Activated CD4-positive, alpha-beta T cell treated with anti-CD3 and anti-CD28 coated beads for 36 hours (primary cell): ENCODE results near the gene SURF6. TPM values are rescaled to one million over a fixed set of nuclear protein-coding genes. Genes with fewer than 3 reads are reported as not detected.
"Not testable (repeated sequence)": the region's sequence is repeated elsewhere in the genome, so short reads cannot be mapped to it uniquely, and the experiment has no call there.

ENCODE experiments used
- ATAC-seq: fragments of 200-7000 bp; cut with Tn5 transposase; one replicate; pipeline ENCODE4 v1.10.0; 2021; ENCODE audit warnings: mild to moderate bottlenecking, moderate library complexity
- CTCF ChIA-PET: fragments of 350-600 bp; sonication (Branson Sonifier 250); formaldehyde crosslinking; loops from one replicate; lab custom pipeline; 2021; ENCODE audit warnings: antibody characterized with exemption; lab: Charles Lee
- POLR2A ChIA-PET: fragments of 350-600 bp; sonication (Branson Sonifier 250); formaldehyde crosslinking; loops from one replicate; lab custom pipeline; 2021; ENCODE audit warnings: antibody characterized with exemption, inconsistent platforms; lab: Charles Lee
- DNase-seq: peaks from one replicate; pipeline ENCODE4 v3.0.0-alpha.2; 2020
- H3K27ac Mint-ChIP-seq: one replicate; pipeline ENCODE4 v1.8.0; 2021; ENCODE audit warnings: mixed read lengths
- H3K27me3 Mint-ChIP-seq: one replicate; pipeline ENCODE4 v1.8.0; 2021; ENCODE audit warnings: mixed read lengths
- H3K36me3 Mint-ChIP-seq: one replicate; pipeline ENCODE4 v1.8.0; 2021; ENCODE audit warnings: low read depth, mixed read lengths
- H3K4me1 Mint-ChIP-seq: one replicate; pipeline ENCODE4 v1.8.0; 2021; ENCODE audit warnings: mixed read lengths
- H3K4me3 Mint-ChIP-seq: one replicate; pipeline ENCODE4 v1.8.0; 2021; ENCODE audit warnings: mild to moderate bottlenecking, moderate library complexity, mixed read lengths
- H3K9me3 Mint-ChIP-seq: one replicate; pipeline ENCODE4 v1.8.0; 2021; ENCODE audit warnings: low read depth, mixed read lengths
- intact Hi-C, 2 experiments: fragments of 100-400 bp; cut with DNase I in 1 of 2; cut with micrococcal nuclease in 1 of 2; formaldehyde crosslinking; loops; one replicate each; pipeline versions ENCODE4 v1.14.2 to v1.15.1; 2022 to 2024; cut with DNase I, micrococcal nuclease
- total RNA-seq, 2 experiments: library from RNA; stranded (reverse); gene quantifications; one replicate each; pipeline ENCODE4 v1.2.3, GENCODE V29; 2021

Gene SURF6
- total RNA-seq, 2 experiments from 2014 or later: 22.4 to 24.3 TPM

GRCh38 chr9:133290751-133291302, 45.2 kb downstream of the SURF6 start:
- DNase-seq: no peak
- peaks cover 17% of the 10 kb centered on the region for H3K9me3 Mint-ChIP-seq
- no peak for ATAC-seq
- CTCF ChIA-PET: interaction anchor here (0.5 to 1.6 kb wide), 2 partner anchors 15 to 103 kb away, joined by 3 to 8 read pairs; no protein-coding TSS in a partner anchor
- H3K36me3 Mint-ChIP-seq: no peaks in the 10 kb centered on the region
- intact Hi-C loops: loop anchor here in 1 of 2 experiments (5.0 kb wide), 1 partner anchor 41 kb away; no protein-coding TSS in a partner anchor
- POLR2A ChIA-PET: no interaction called here
- H3K27me3 Mint-ChIP-seq: peaks cover 15% of the 10 kb centered on the region
- H3K4me3 Mint-ChIP-seq: no peak overlapping the region
- H3K4me1 Mint-ChIP-seq: no peaks in the 10 kb centered on the region
- H3K27ac Mint-ChIP-seq: no peak overlapping the region

GRCh38 chr9:133286523-133286922, 49.5 kb downstream of the SURF6 start:
- H3K4me3 Mint-ChIP-seq: no peak overlapping the region
- H3K4me1 Mint-ChIP-seq: no peaks in the 10 kb centered on the region
- H3K27me3 Mint-ChIP-seq: no peaks in the 10 kb centered on the region
- intact Hi-C loops: no loop called here
- CTCF ChIA-PET: interaction anchor here (1.0 kb wide), 1 partner anchor 48 kb away, joined by 3 read pairs; no protein-coding TSS in a partner anchor
- no peak overlapping the region for H3K27ac Mint-ChIP-seq
- DNase-seq: no peak
- no peaks in the 10 kb centered on the region for H3K36me3 Mint-ChIP-seq
- ATAC-seq: no peak
- H3K9me3 Mint-ChIP-seq: peaks cover 12% of the 10 kb centered on the region
- POLR2A ChIA-PET: no interaction called here

- Mint-ChIP-seq H3K27me3 (no peaks in the 10 kb centered on the region), H3K9me3 (peaks cover 5% of the 10 kb centered on the region), H3K4me3 (no peak overlapping the region), H3K27ac (no peak overlapping the region), H3K36me3 (no peaks in the 10 kb centered on the region), H3K4me1 (no peaks in the 10 kb centered on the region)
- POLR2A ChIA-PET: no interaction called here
- intact Hi-C loops: no loop called here
- no peak for DNase-seq
- ATAC-seq: no peak
- CTCF ChIA-PET: interaction anchor here (0.6 kb wide), 1 partner anchor 547 kb away, joined by 4 read pairs; no protein-coding TSS in a partner anchor
These were observed 50.7 kb downstream of the SURF6 start for GRCh38 chr9:133285252-133285775.

- ATAC-seq (no peak), DNase-seq (no peak)
- Mint-ChIP-seq H3K36me3 (no peaks in the 10 kb centered on the region), H3K4me1 (no peaks in the 10 kb centered on the region), H3K27me3 (peaks cover 3% of the 10 kb centered on the region), H3K4me3 (no peak overlapping the region), H3K9me3 (peaks cover 2% of the 10 kb centered on the region), H3K27ac (no peak overlapping the region)
- CTCF ChIA-PET: no interaction called here
- intact Hi-C loops: no loop called here
- POLR2A ChIA-PET: no interaction called here
These were observed 51.6 kb downstream of the SURF6 start for GRCh38 chr9:133284362-133284761.

GRCh38 chr9:133283255-133284032, 52.5 kb downstream of the SURF6 start:
- H3K27me3 Mint-ChIP-seq, H3K4me1 Mint-ChIP-seq, H3K36me3 Mint-ChIP-seq, ATAC-seq, DNase-seq, H3K4me3 Mint-ChIP-seq, CTCF ChIA-PET, POLR2A ChIA-PET, H3K9me3 Mint-ChIP-seq, intact Hi-C loops, H3K27ac Mint-ChIP-seq: not testable (repeated sequence)

GRCh38 chr9:133282464-133283238, 53.3 kb downstream of the SURF6 start:
- CTCF ChIA-PET: no interaction called here
- H3K9me3 Mint-ChIP-seq: peaks cover 5% of the 10 kb centered on the region
- intact Hi-C loops: no loop called here
- no peak overlapping the region for H3K4me3 Mint-ChIP-seq
- H3K27me3 Mint-ChIP-seq: peaks cover 11% of the 10 kb centered on the region
- ATAC-seq (no peak), DNase-seq (no peak)
- H3K27ac Mint-ChIP-seq: no peak overlapping the region
- H3K36me3 Mint-ChIP-seq: no peaks in the 10 kb centered on the region
- POLR2A ChIA-PET: no interaction called here
- no peaks in the 10 kb centered on the region for H3K4me1 Mint-ChIP-seq

- Mint-ChIP-seq H3K9me3 (peaks cover 5% of the 10 kb centered on the region), H3K4me1 (peaks cover 2% of the 10 kb centered on the region), H3K27me3 (peaks cover 24% of the 10 kb centered on the region), H3K27ac (no peak overlapping the region), H3K4me3 (no peak overlapping the region), H3K36me3 (no peaks in the 10 kb centered on the region)
- no peak for DNase-seq
- no peak for ATAC-seq
- intact Hi-C loops: no loop called here
- POLR2A ChIA-PET: no interaction called here
- CTCF ChIA-PET: no interaction called here
These were observed 55.6 kb downstream of the SURF6 start for GRCh38 chr9:133280392-133280791.

Other genes with a start within 250 kb of the SURF6 start
- 10 to 100 TPM; 65.1 to 78.6 TPM for gene RALGDS, start 214.9 kb downstream of the SURF6 start, total RNA-seq
- gene GBGT1, start 172.3 kb downstream of the SURF6 start, total RNA-seq: 1 to 10 TPM; 3.8 to 4.8 TPM
- not detected for gene OBP2B, start 126.9 kb downstream of the SURF6 start, total RNA-seq
- under 1 TPM in 1 of 2 experiments, not detected in 1; 0.09 TPM for gene ABO, start 61.0 kb downstream of the SURF6 start, total RNA-seq
- 10 to 100 TPM; 22.9 to 26.4 TPM for gene MED22, start 11.9 kb upstream of the SURF6 start, total RNA-seq
- gene RPL7A, start 12.0 kb upstream of the SURF6 start, total RNA-seq: 1,000 to 10,000 TPM; 3,179 to 3,246 TPM
- gene SURF1, start 20.3 kb upstream of the SURF6 start, total RNA-seq: 10 to 100 TPM; 17.4 to 29.1 TPM
- 10 to 100 TPM; 17.3 to 21.8 TPM for gene SURF2, start 20.4 kb upstream of the SURF6 start, total RNA-seq
- 100 to 1,000 TPM; 283 to 349 TPM for gene SURF4, start 39.9 kb upstream of the SURF6 start, total RNA-seq
- gene STKLD1, start 40.2 kb upstream of the SURF6 start, total RNA-seq: under 1 TPM; 0.40 to 0.82 TPM
- 10 to 100 TPM; 25.9 to 34.3 TPM for gene REXO4, start 81.8 kb upstream of the SURF6 start, total RNA-seq
- 1 to 10 TPM; 1.7 to 2.5 TPM for gene ADAMTS13, start 86.2 kb upstream of the SURF6 start, total RNA-seq
- gene CACFD1, start 123.8 kb upstream of the SURF6 start, total RNA-seq: under 1 TPM; 0.87 to 0.90 TPM
- 1 to 10 TPM; 1.6 to 1.9 TPM for gene SLC2A6, start 142.9 kb upstream of the SURF6 start, total RNA-seq
- not detected for gene MYMK, start 188.8 kb upstream of the SURF6 start, total RNA-seq
- under 1 TPM; 0.11 to 0.32 TPM for gene ADAMTSL2, start 198.5 kb upstream of the SURF6 start, total RNA-seq